T follicular helper cell (primary cell): Measurements from ENCODE around the gene DDX46.
"Not testable (repeated sequence)": the region's sequence is repeated elsewhere in the genome, so short reads cannot be mapped to it uniquely, and the experiment has no call there.

Experiments
- DNase-seq: peaks from one replicate; pipeline ENCODE4 v3.0.0-alpha.2; 2020; ENCODE audit warnings: low read depth

The DDX46 gene

GRCh38 chr5:134784946-134785620, 26.5 kb downstream of the DDX46 start:
- no peak for DNase-seq

DNA sequence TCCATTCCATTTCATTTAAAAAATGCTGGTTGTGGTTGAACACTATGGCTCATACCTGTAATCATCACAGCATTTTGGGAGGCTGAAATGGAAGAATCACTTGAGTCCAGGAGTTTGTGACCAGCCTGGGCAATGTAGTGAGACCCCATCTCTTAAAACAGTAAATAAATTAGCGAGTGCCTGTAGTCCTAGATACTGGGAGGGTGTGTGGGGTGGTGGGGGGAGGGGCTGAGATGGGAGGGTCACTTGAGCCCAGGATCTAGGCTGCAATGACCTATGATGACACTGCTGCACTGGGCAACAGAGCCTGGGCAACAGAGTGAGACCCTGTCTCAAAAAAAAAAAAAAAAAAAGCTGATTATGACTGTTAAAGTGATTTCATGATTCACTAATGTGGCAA, 29.1 kb downstream of the DDX46 start:
- DNase-seq = no peak

DNA sequence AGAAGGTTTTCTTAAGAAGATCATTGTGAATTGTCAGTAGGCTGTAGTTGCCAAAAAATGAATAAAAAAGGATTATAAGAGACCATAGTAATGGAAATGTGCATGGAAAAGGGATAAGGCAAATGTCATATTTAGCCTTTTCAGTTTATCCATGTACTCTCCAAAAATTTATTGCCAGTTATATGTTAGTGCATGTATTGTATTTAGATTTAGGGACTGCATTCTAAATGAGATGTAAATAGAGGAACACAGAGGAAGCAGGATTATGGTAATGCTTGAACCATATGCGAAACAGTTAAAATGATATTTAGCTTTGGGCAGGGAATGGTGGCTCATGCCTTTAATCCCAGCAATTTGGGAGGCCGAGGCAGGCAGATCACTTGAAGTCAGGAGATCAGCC, 33.0 kb downstream of the DDX46 start:
- DNase-seq = no peak

GRCh38 chr5:134792286-134792685, 33.7 kb downstream of the DDX46 start:
- no peak for DNase-seq

GRCh38 chr5:134793111-134793510, 34.5 kb downstream of the DDX46 start:
- no peak for DNase-seq

- no peak for DNase-seq
Observed at GRCh38 chr5:134794082-134794481, 35.5 kb downstream of the DDX46 start.

- DNase-seq = no peak
Observed at GRCh38 chr5:134794819-134795218, 36.2 kb downstream of the DDX46 start.

DNA sequence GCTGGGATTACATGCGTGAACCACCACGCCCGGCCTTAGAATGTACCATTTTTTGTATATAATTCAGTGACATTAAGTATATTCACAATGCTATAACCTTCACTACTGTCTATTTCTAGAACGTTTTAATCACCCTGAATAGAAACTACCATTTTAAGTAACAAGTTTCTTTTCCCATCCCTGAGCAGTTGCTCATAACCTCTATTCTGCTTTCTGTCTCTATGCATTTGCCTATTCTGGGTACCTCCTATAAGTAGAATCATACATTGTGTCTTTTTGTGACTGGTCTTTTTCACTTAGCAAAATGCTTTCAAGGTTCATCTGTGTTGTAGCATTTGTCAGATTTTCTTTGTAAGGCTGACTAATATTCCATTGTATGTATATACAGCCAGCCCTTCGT, 39.9 kb downstream of the DDX46 start:
- no peak for DNase-seq

GRCh38 chr5:134803821-134804220, 45.2 kb downstream of the DDX46 start:
- no peak for DNase-seq

DNA sequence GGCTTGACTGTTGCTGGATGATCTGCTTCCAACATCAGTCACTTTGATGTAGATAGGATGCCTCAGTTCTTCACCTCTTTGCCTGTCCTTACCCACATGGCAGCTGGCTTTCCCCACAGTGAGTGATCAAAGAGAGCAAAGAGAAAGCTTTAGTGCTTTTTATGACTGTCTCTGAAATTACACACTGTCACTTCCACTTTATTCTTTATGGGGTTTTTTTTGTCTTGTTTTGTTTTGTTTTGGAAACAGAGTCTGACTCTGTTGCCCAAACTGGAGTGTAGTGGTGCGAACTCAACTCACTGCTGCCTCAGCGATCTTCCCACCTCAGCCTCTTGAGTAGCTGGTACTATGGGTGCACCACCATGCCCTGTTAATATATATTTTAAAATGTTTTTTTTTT, 54.8 kb downstream of the DDX46 start:
- no peak for DNase-seq

- no peak for DNase-seq
Observed at GRCh38 chr5:134813827-134814226, 55.2 kb downstream of the DDX46 start.

DNA sequence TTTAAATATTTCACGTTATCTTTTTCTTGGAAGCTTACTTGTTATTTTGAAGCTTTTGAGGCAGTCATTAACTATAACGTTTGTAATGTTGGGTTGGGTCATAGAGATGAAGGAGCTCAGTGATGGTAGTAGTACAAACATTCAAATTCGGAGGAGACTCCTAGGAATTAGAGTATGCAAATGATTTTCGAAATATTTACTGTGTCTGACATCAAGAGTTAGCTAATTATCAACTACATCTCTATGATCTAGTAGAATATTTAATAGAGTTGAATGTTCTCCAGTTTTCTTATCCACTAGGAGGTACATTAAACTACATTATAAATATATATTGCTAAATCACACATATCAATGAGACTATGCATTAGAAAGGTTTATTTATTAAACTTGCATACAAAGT, 58.4 kb downstream of the DDX46 start:
- no peak for DNase-seq

- DNase-seq = no peak
Observed at GRCh38 chr5:134818776-134819175, 60.2 kb downstream of the DDX46 start.

DNA sequence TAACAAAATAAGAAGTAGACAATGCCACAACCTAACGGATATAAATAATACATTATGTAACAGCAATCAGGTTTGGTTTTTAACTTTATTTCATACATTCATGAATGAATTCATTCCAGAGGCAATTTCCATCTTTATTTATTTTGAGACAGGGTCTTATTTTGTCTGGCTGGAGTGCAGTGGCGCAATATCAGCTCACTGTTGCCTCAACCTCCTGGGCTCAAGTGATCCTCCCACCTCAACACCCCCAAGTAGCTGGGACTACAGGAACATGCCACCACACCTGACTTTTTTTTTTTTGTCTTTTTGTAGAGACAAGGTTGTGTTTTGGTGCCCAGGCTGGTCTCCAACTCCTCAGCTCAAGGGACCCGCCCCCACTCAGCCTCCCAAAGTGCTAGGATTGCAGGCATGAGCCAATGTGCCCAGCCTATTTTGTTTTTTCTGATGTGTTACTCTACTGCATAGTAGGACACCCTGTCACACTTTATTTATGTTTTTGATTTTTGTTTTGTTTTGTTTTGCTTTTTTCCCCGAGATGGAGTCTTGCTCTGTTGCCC, 60.9 kb downstream of the DDX46 start:
- DNase-seq = no peak

DNA sequence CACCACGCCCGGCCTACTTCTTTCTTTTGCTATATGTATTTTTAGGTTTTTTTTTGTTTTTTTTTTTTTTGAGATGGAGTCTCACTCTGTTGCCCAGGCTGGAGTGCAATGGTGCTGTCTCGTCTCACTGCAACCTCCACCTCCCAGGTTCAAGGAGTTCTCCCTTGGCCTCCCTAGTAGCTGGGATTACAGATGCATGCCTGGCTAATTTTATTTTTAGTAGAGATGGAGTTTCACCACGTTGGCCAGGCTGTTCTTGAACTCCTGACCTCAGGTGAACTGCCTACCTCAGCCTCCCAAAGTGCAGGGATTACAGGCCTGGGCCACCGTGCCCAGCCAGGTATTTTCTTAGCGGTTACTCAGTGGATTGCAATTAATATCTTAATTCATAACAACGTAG, 63.3 kb downstream of the DDX46 start:
- no peak for DNase-seq

- DNase-seq = no peak
Observed at GRCh38 chr5:134824681-134825080, 66.1 kb downstream of the DDX46 start.

GRCh38 chr5:134825212-134825611, 66.6 kb downstream of the DDX46 start:
- DNase-seq = no peak

DNA sequence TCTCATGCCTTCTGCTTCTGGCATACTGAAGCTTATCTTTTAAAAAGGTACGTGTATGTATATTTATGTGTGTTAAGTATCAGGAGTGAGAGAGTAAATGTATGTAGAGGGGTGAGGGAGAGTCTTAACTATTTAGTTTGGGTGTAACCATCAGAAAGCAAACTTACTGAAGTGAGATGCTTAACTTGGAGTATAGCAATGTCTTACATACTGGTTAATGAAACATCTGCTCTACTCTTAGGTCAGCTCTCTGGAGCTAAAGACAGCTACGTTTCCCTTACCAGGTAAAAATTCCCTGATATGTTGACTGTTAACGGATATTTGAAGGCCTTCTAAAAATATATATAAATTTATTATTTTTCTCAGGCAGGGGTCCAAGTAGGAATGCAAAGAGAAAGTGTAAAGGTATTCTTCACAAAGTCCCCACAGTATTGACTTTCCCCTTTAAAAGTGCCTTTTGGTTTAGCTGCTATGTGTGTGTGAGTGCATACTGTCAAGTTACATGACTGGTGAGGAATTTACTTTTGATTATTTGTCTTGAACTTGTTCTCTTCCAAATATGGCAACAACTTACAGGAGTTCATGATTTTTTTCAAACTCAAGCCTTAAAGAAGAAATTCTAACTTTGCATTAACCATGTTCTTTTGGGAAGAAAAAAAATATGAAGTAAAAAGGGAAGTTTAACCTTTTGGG, 74.9 kb downstream of the DDX46 start:
- DNase-seq = no peak

GRCh38 chr5:134835623-134836022, 77.0 kb downstream of the DDX46 start:
- DNase-seq = no peak

GRCh38 chr5:134837530-134838181, 79.1 kb downstream of the DDX46 start:
- DNase-seq = no peak

- DNase-seq = not testable (repeated sequence)
Observed at GRCh38 chr5:134838361-134838760, 79.8 kb downstream of the DDX46 start.

DNA sequence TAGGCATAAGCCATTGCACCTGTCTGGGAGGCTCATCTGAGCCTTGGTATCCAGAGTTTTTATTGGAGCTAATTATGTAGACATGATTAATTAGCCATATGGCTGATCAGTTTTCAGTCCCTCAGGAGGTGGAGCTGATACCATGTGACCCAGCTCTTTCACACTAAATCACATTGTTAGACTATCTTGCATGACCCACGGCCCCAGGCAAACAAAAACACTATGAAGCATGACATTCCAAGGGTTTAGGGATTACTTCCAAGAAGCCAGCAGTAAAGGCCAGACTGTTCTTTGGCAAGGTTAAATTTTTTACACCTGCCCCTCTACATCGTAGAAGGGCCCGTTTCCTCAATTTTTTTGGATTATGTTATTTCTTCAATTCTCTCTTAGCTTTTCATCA, 82.2 kb downstream of the DDX46 start:
- no peak for DNase-seq

DNA sequence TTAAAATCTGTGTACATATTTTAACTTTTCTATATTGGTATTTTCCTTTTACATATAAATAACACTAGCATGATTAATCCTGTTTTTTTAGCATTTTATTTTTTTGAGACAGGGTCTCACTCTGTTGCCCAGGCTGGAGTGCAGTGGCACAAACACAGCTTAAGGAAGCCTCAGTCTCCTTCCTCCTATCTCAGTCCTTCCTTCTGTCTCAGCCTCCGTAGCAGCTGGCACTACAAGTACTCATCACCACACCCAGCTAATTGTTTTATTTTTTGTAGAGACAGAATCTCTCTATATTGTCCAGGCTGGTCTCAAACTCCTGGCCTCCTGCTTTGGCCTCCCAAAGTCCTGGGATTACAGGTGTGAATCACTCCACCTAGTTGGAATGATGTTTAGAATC, 85.7 kb downstream of the DDX46 start:
- DNase-seq = no peak
